Endothelial cell of hepatic sinusoid (primary cell): ENCODE results near the gene ZNF165.
"Not testable (repeated sequence)": the region's sequence is repeated elsewhere in the genome, so short reads cannot be mapped to it uniquely, and the experiment has no call there.

ENCODE experiments used
- in situ Hi-C: cut with HindIII; loops from 2 replicates; pipeline ENCODE4 v1.10.0; 2017; ENCODE audit warnings: low sequenced_read_pairs

Gene ZNF165

GRCh38 chr6:28080381-28080630, at the start of gene ZNF165:
Gene ZNF165 (plus strand): TSS chr6:28080568. CDS start chr6:28085481, 4,913 bp downstream.
- in situ Hi-C loops, result not testable (repeated sequence)

GRCh38 chr6:28053584-28053983, 26.8 kb upstream of the ZNF165 start:
- in situ Hi-C loops, result loop anchor here (5.0 kb wide), 1 partner anchor 41 kb away; no protein-coding TSS in a partner anchor

GRCh38 chr6:28060405-28060804, 20.0 kb upstream of the ZNF165 start:
- in situ Hi-C loops, result no loop called here

GRCh38 chr6:28064272-28064671, 16.1 kb upstream of the ZNF165 start:
- in situ Hi-C loops, result no loop called here

GRCh38 chr6:28068067-28068466, 12.3 kb upstream of the ZNF165 start:
- in situ Hi-C loops, result no loop called here

GRCh38 chr6:28070968-28071367, 9.4 kb upstream of the ZNF165 start:
- in situ Hi-C loops, result not testable (repeated sequence)

GRCh38 chr6:28078050-28078449, 2.3 kb upstream of the ZNF165 start:
- in situ Hi-C loops, result no loop called here

GRCh38 chr6:28078836-28079235, 1.5 kb upstream of the ZNF165 start:
- in situ Hi-C loops, result no loop called here

GRCh38 chr6:28080631-28081485, 490 bp downstream of the ZNF165 start:
- in situ Hi-C loops, result no loop called here

GRCh38 chr6:28081486-28081751, 1.1 kb downstream of the ZNF165 start:
- in situ Hi-C loops, result no loop called here

- in situ Hi-C loops, result no loop called here
These were observed 2.6 kb downstream of the ZNF165 start for GRCh38 chr6:28082939-28083338.

- in situ Hi-C loops, result loop anchor here (5.0 kb wide), 1 partner anchor 77 kb away; no protein-coding TSS in a partner anchor
These were observed 8.7 kb downstream of the ZNF165 start for GRCh38 chr6:28089054-28089453.

GRCh38 chr6:28090917-28091586, 10.7 kb downstream of the ZNF165 start:
- in situ Hi-C loops, result no loop called here

- in situ Hi-C loops, result not testable (repeated sequence)
These were observed 21.9 kb downstream of the ZNF165 start for GRCh38 chr6:28102222-28102621.

GRCh38 chr6:28102699-28103098, 22.3 kb downstream of the ZNF165 start:
- in situ Hi-C loops, result not testable (repeated sequence)

- in situ Hi-C loops, result no loop called here
These were observed 24.2 kb downstream of the ZNF165 start for GRCh38 chr6:28104392-28105244.

GRCh38 chr6:28105245-28105639, 24.9 kb downstream of the ZNF165 start:
- in situ Hi-C loops, result no loop called here

GRCh38 chr6:28107506-28107905, 27.1 kb downstream of the ZNF165 start:
- in situ Hi-C loops, result no loop called here

- in situ Hi-C loops, result no loop called here
These were observed 31.6 kb downstream of the ZNF165 start for GRCh38 chr6:28111964-28112363.

GRCh38 chr6:28115799-28116198, 35.4 kb downstream of the ZNF165 start:
- in situ Hi-C loops, result no loop called here

- in situ Hi-C loops, result no loop called here
These were observed 37.1 kb downstream of the ZNF165 start for GRCh38 chr6:28117386-28118050.
